HL-60 (cell line): ENCODE measurements around the gene GAMT.

Experiments
- DNase-seq, 2 experiments: peaks; one replicate each; pipeline ENCODE4 v3.0.0-alpha.2; 2010 to 2020; ENCODE audit warnings: low read depth in 1 of 2, low spot score in 1 of 2
- H3K27ac ChIP-seq: fragments of 250-450 bp; sonication (Bioruptor Pico); replicated peaks from 2 replicates; pipeline ENCODE4 v1.5.1; 2020; ENCODE audit warnings: mild to moderate bottlenecking, moderate library complexity
- H3K27me3 ChIP-seq: fragments of 250-450 bp; sonication (Bioruptor Pico); 2 replicates; pipeline ENCODE4 v1.5.1; 2021; ENCODE audit warnings: mild to moderate bottlenecking, moderate library complexity; ENCODE audit not compliant: insufficient read depth, poor library complexity, severe bottlenecking
- H3K4me3 ChIP-seq: replicated peaks from 2 replicates; pipeline ENCODE4 v1.5.1; 2011; ENCODE audit warnings: mild to moderate bottlenecking, control low read depth, low read length; ENCODE audit not compliant: insufficient read depth
- CTCF ChIP-seq: IDR thresholded peaks from one replicate; pipeline ENCODE4 v1.5.1; 2011; ENCODE audit warnings: low read length, control low read depth, inconsistent platforms; ENCODE audit not compliant: insufficient read depth
- GABPA ChIP-seq: IDR thresholded peaks from 2 replicates; pipeline ENCODE4 v1.6.1; 2012; ENCODE audit warnings: low read depth
- POLR2AphosphoS5 ChIP-seq: IDR thresholded peaks from 2 replicates; pipeline ENCODE4 v1.6.1; 2012; ENCODE audit warnings: low read depth
- REST ChIP-seq: IDR thresholded peaks from 2 replicates; pipeline ENCODE4 v1.6.1; 2012; ENCODE audit warnings: low read depth; ENCODE audit not compliant: insufficient replicate concordance
- SPI1 ChIP-seq: IDR thresholded peaks from 2 replicates; pipeline ENCODE4 v1.6.1; 2012; ENCODE audit warnings: low read depth, mild to moderate bottlenecking, borderline replicate concordance

GAMT gene

GRCh38 chr19:1363599-1363998 is 37.7 kb downstream of the GAMT start:
- peak in 1 of 2 experiments; percentile 63 for DNase-seq
- Histone ChIP-seq H3K27me3 (no peaks in the 10 kb centered on the region), H3K4me3 (no peak overlapping the region), H3K27ac (peak overlapping the region; percentile 72)
- TF ChIP-seq SPI1 (peak; percentile 80), GABPA (no peak)

GRCh38 chr19:1362387-1363257 is 38.7 kb downstream of the GAMT start:
- no peaks in the 10 kb centered on the region for H3K27me3 ChIP-seq
- H3K27ac ChIP-seq = peak overlapping the region; percentile 72
- H3K4me3 ChIP-seq = no peak overlapping the region
- no peak for DNase-seq
- no peak for TF ChIP-seq POLR2AphosphoS5
- no peak for TF ChIP-seq REST
- TF ChIP-seq SPI1 = no peak
- TF ChIP-seq CTCF = no peak
- TF ChIP-seq GABPA = no peak

- Histone ChIP-seq H3K4me3 (no peak overlapping the region), H3K27ac (peak overlapping the region; percentile 64), H3K27me3 (no peaks in the 10 kb centered on the region)
- TF ChIP-seq GABPA (no peak), POLR2AphosphoS5 (no peak), REST (no peak), CTCF (no peak)
- DNase-seq = no peak
These were observed 39.5 kb downstream of the GAMT start for GRCh38 chr19:1361601-1362386.

- Histone ChIP-seq H3K4me3 (peak overlapping the region; percentile 23; the same call in 1 of the 2 replicates), H3K27ac (peak overlapping the region; percentile 64), H3K27me3 (no peaks in the 10 kb centered on the region)
- peak; percentile 95 for TF ChIP-seq SPI1
- TF ChIP-seq GABPA = 0 out of 2 replicates have a peak, but pooled peaks have one; percentile 18
- TF ChIP-seq POLR2AphosphoS5 = no peak
- no peak for TF ChIP-seq CTCF
- DNase-seq = peak; percentile 63 to 64
These were observed 40.4 kb downstream of the GAMT start for GRCh38 chr19:1360818-1361461.
